Renal pelvis (tissue), 12 donors: ENCODE data around the gene GPC1. TPM values are rescaled to one million over a fixed set of nuclear protein-coding genes. Genes with fewer than 3 reads are reported as not detected.
"Not testable (repeated sequence)": the region's sequence is repeated elsewhere in the genome, so short reads cannot be mapped to it uniquely, and the experiment has no call there.

ENCODE experiments used
- DNase-seq: peaks from one replicate; pipeline ENCODE4 v3.0.0-alpha.2; 2013
- long read RNA-seq, 16 experiments: transcript quantifications; one replicate each; lab custom pipeline, GENCODE V29; 2026
- polyA plus RNA-seq, 3 donors: library from polyadenylated mRNA; unstranded; fragments of 120-200 nt; gene quantifications; one replicate each; pipeline ENCODE4 v1.2.1, GENCODE V29; 2013; ENCODE audit not compliant: insufficient read length in 3 of 3

Gene GPC1, protein sequence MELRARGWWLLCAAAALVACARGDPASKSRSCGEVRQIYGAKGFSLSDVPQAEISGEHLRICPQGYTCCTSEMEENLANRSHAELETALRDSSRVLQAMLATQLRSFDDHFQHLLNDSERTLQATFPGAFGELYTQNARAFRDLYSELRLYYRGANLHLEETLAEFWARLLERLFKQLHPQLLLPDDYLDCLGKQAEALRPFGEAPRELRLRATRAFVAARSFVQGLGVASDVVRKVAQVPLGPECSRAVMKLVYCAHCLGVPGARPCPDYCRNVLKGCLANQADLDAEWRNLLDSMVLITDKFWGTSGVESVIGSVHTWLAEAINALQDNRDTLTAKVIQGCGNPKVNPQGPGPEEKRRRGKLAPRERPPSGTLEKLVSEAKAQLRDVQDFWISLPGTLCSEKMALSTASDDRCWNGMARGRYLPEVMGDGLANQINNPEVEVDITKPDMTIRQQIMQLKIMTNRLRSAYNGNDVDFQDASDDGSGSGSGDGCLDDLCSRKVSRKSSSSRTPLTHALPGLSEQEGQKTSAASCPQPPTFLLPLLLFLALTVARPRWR
- polyA plus RNA-seq: 10 to 100 TPM; 32.0 to 46.8 (median 46.6) TPM
- long read RNA-seq, donor 1, transcript GPC1-201 (9 exons, 3,713 nt): major isoform, 10 of 10 reads
- long read RNA-seq, donor 1, partial matches to known transcripts: 0 of 10 reads
- long read RNA-seq, donor 1, other reads (novel, unspliced or antisense): 0 of 10 reads
- long read RNA-seq, donor 2, transcript GPC1-201 (9 exons, 3,713 nt): major isoform, 5 of 6 reads
- long read RNA-seq, donor 2, partial matches to known transcripts: 0 of 6 reads
- long read RNA-seq, donor 2, other reads (novel, unspliced or antisense): 0 of 6 reads
- long read RNA-seq, donor 3, transcript GPC1-201 (9 exons, 3,713 nt): major isoform, 15 of 15 reads
- long read RNA-seq, donor 3, partial matches to known transcripts: 0 of 15 reads
- long read RNA-seq, donor 3, other reads (novel, unspliced or antisense): 0 of 15 reads
- long read RNA-seq, donor 4, transcript GPC1-201 (9 exons, 3,713 nt): major isoform, 6 of 6 reads
- long read RNA-seq, donor 4, partial matches to known transcripts: 0 of 6 reads
- long read RNA-seq, donor 4, other reads (novel, unspliced or antisense): 0 of 6 reads
- long read RNA-seq, donor 5, partial matches to known transcripts: 5 of 9 reads
- long read RNA-seq, donor 5, other reads (novel, unspliced or antisense): 0 of 9 reads
- long read RNA-seq, donor 6, transcript GPC1-201 (9 exons, 3,713 nt): major isoform, 11 of 11 reads
- long read RNA-seq, donor 6, partial matches to known transcripts: 0 of 11 reads
- long read RNA-seq, donor 6, other reads (novel, unspliced or antisense): 0 of 11 reads
- long read RNA-seq, donor 7, transcript GPC1-201 (9 exons, 3,713 nt): major isoform, 11 of 22 reads
- long read RNA-seq, donor 7, partial matches to known transcripts: 6 of 22 reads
- long read RNA-seq, donor 7, other reads (novel, unspliced or antisense): 5 of 22 reads
- long read RNA-seq, donor 8, transcript GPC1-201 (9 exons, 3,713 nt): major isoform, 14 of 41 reads
- long read RNA-seq, donor 8, partial matches to known transcripts: 27 of 41 reads
- long read RNA-seq, donor 8, other reads (novel, unspliced or antisense): 0 of 41 reads
- long read RNA-seq, donor 9, transcript GPC1-201 (9 exons, 3,713 nt): major isoform, 12 of 14 reads
- long read RNA-seq, donor 9, partial matches to known transcripts: 0 of 14 reads
- long read RNA-seq, donor 9, other reads (novel, unspliced or antisense): 0 of 14 reads
- long read RNA-seq, donor 10, transcript GPC1-201 (9 exons, 3,713 nt): major isoform, 5 of 12 reads
- long read RNA-seq, donor 10, partial matches to known transcripts: 7 of 12 reads
- long read RNA-seq, donor 10, other reads (novel, unspliced or antisense): 0 of 12 reads
- long read RNA-seq, donor 11, transcript GPC1-201 (9 exons, 3,713 nt): major isoform, 5 of 5 reads
- long read RNA-seq, donor 11, partial matches to known transcripts: 0 of 5 reads
- long read RNA-seq, donor 11, other reads (novel, unspliced or antisense): 0 of 5 reads
- long read RNA-seq, donor 12, transcript GPC1-201 (9 exons, 3,713 nt): major isoform, 12 of 12 reads
- long read RNA-seq, donor 12, partial matches to known transcripts: 0 of 12 reads
- long read RNA-seq, donor 12, other reads (novel, unspliced or antisense): 0 of 12 reads
- long read RNA-seq, donor 13, partial matches to known transcripts: 0 of 2 reads
- long read RNA-seq, donor 13, other reads (novel, unspliced or antisense): 0 of 2 reads
- long read RNA-seq, donor 14: 0 reads
- long read RNA-seq, donor 15, transcript GPC1-201 (9 exons, 3,713 nt): major isoform, 17 of 17 reads
- long read RNA-seq, donor 15, partial matches to known transcripts: 0 of 17 reads
- long read RNA-seq, donor 15, other reads (novel, unspliced or antisense): 0 of 17 reads
- long read RNA-seq, donor 16, transcript GPC1-201 (9 exons, 3,713 nt): major isoform, 5 of 19 reads
- long read RNA-seq, donor 16, partial matches to known transcripts: 14 of 19 reads
- long read RNA-seq, donor 16, other reads (novel, unspliced or antisense): 0 of 19 reads

GRCh38 chr2:240435457-240435947, at the start of gene GPC1:
GPC1 (plus strand) TSS chr2:240435663; CDS start chr2:240435919, 256 bp downstream.
- DNase-seq: peak; percentile 77

DNA sequence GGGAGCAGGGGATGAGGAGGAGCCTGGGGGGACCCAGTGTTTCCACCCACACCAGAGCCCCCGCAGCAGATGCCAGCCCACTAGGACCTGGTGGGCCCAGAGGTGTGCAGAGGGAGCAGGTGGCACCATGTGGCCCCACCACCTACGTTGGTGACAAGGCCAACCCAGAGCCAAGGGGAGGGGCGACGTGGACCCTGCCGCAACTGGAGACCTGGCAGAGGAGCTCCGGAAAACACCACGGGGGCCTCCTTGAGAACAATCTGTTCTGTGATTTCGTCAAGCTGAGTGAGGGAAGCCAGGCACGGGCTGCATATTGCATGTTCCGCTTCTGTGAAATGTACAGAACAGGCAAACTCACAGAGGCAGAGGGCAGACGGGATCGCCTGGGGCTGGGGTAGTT, 49.1 kb upstream of the GPC1 start:
- DNase-seq: no peak

GRCh38 chr2:240386743-240387142, 48.7 kb upstream of the GPC1 start:
- DNase-seq: not testable (repeated sequence)

- no peak for DNase-seq
Observed at GRCh38 chr2:240387325-240387668, 48.2 kb upstream of the GPC1 start.

GRCh38 chr2:240387669-240388358, 47.6 kb upstream of the GPC1 start:
- no peak for DNase-seq

GRCh38 chr2:240388471-240389301, 46.8 kb upstream of the GPC1 start:
- no peak for DNase-seq

GRCh38 chr2:240389302-240389805, 46.1 kb upstream of the GPC1 start:
- no peak for DNase-seq

DNA sequence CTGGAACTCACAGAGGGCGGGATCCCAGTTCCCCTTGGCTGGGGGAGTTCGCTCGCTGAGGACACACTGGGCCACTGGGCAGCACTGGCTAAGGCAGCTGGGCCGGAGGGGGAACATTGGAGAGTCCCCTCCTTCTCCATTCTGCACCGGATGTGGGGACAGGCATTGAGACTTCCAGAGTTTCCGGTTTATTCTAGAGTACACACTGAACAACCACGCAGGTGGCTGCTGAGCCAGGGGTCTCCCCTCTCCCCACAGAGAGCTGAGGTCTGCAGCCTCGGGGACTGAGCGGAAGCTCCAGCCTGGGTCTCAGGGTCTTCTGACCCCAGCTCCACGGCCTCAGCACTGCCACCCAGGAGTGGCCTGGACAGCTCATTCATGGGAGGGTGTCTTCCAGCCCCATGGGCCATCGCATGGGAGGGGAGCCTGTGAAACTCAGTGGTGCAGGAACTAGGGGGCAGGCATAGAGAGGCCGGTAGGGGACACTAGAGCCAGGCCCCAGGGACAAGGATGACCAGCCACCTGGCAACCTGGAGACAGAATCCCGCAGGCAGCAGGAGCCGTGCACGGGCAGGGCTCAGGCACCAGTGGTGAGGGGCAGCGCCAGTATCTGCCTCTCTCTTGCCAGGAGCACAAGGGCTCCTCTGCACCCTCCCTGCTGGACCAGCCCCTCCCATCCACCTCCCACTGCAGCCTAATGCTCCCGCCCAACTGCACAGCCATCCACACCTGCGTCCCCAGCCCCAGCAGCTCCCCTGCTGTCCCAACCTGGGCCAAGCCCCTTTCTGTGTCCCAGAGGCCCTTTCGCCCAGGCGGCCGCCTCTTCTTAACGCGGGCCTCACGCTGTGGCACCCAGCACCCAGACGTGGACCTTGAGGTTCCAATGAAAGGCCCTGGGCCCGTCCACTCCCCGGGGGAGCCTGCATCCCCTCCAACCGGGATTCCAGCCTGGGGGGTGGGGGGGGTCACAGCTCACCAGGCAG, 45.1 kb upstream of the GPC1 start:
- no peak for DNase-seq

DNA sequence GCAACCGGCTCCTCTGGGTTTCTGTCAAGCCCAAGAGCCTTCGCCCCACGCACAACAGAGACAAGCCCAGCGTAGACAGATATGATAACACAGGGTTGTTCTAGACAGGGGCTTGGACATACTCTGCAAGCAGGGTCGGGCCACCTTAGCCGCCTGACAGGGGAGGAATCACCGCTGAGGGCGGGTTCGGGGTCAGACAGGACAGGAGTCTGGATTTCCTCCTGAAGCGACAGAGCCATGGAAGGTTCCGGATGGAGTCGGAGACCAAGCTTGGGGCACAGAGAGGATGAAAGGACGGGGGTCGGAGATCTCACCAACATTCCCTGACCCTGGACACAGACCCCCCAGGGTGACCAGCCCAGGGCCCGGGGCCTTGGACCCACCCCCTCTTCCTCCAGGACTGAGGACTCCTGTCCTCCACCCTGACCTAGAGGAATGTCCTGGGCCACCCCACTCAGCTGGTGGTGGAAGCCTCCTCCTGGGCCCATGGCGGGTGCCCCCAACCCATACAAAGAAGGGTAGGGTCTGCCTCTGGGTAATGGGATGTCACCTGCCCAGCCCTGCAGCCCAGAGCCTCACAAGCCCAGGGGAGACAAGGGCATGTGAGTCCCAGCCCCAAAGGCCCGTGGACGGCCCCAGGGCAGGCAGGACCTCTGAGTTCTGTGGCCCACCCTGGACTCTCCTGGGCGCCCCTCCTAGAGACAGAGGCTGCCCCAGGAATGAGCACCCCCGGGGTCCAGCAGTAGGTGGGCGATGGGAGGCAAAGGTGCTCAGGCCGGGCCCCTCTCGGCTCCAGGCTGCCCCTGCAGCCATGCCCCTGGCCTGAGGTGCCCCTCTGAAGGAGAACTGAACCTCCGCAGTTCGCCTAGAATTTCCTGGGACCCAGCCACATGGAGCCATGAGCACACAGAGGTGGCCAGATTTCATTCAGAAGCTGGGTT, 44.1 kb upstream of the GPC1 start:
- DNase-seq: no peak

DNA sequence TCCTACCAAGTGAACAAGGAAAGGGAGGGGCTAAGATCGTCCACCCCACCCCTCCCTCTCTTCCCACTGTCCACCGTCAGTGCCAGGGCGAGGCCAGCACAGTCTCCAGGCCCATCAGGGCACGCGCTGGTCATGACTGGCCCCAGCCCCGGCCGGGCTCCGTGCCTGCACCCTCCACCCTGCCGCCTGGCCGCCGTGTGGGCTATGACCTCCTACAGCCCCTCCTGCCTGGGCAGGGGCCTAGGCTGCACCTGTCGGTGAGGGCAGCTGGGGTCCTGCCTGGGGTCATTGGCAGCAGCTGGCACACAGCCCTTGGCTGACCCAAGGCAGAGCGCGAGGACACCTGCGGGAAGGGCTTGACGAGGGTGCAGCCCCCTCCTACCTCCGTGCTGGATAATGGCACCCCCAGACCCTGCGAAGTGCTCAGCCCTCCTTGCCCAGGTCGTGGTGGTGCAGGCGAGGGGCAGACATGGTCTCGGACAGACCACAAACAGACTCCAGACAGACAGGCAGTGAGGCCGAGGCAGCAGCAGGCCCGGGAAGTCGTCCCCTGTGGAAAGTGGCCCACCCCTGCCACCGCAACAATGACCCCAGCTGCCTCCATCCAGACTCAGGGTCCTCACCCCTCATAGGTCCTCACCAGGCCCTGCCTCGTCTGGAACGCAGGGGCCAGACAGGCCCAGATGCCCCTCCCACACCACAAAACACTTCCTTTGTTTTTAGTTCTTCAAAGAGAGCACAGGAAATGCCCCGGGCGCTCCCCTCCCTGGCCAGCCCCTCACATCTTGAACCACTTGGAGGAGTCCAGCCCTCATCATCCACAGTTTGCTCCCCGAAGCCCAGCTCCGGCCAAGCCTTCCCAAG, 43.1 kb upstream of the GPC1 start:
- DNase-seq: no peak

DNA sequence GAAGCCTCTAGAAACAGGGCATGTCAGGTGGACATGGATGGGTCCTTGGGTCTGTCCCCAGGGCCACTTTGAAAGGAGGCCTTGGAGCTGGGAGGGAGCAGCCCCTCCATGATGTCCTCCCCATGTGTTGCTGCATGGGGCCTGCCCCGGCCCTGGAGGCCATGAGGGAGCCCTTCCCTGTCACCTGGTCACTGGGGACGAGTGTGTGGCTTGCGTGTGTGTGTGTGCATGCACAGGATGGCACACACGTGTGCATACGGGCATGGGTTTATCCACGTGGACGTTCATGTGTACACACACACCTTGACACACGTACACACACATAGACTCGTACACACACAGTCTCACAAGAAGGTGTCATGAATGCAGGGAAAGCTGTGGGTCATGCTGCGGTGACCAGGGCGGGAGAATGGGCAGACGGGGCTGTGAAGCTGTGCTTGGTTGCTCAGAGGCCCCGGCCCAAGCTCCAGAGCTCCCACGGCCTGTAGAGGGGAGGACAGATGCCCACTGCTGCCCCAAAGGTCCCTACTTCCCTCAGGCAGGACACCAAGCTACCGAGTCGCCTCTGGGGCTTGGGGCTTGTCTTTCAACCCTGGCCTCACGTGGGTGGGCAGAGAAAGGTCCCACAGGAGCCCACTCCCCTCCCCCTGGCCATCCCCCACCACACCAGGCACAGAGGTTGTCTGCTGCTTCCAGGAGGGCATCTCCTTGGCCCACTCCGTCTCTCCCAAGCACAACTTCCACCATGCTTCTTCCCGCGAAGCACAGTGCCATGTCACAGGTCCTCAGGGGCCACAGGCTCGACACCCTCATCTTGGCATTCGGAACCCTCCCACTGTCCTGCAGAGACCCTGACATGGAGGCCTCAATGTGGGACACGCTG, 42.3 kb upstream of the GPC1 start:
- no peak for DNase-seq

GRCh38 chr2:240393831-240394410, 41.5 kb upstream of the GPC1 start:
- no peak for DNase-seq
